GM08714 (cell line): ENCODE measurements around the gene ANKRD30BL.
"Not testable (repeated sequence)": the region's sequence is repeated elsewhere in the genome, so short reads cannot be mapped to it uniquely, and the experiment has no call there.

Experiments used
- H3K4me3 ChIP-seq: fragments of 200-500 bp; sonication (Bioruptor generic); 2 replicates; pipeline ENCODE4 v1.5.1; 2014; ENCODE audit warnings: mild to moderate bottlenecking, low read length, inconsistent platforms

The ANKRD30BL gene, protein sequence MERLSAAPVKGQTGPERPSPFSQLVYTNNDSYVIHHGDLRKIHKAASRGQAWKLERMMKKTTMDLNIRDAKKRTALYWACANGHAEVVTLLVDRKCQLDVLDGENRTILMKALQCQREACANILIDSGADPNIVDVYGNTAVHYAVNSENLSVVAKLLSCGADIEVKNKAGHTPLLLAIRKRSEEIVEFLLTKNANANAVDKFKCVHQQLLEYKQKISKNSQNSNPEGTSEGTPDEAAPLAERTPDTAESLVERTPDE

DNA sequence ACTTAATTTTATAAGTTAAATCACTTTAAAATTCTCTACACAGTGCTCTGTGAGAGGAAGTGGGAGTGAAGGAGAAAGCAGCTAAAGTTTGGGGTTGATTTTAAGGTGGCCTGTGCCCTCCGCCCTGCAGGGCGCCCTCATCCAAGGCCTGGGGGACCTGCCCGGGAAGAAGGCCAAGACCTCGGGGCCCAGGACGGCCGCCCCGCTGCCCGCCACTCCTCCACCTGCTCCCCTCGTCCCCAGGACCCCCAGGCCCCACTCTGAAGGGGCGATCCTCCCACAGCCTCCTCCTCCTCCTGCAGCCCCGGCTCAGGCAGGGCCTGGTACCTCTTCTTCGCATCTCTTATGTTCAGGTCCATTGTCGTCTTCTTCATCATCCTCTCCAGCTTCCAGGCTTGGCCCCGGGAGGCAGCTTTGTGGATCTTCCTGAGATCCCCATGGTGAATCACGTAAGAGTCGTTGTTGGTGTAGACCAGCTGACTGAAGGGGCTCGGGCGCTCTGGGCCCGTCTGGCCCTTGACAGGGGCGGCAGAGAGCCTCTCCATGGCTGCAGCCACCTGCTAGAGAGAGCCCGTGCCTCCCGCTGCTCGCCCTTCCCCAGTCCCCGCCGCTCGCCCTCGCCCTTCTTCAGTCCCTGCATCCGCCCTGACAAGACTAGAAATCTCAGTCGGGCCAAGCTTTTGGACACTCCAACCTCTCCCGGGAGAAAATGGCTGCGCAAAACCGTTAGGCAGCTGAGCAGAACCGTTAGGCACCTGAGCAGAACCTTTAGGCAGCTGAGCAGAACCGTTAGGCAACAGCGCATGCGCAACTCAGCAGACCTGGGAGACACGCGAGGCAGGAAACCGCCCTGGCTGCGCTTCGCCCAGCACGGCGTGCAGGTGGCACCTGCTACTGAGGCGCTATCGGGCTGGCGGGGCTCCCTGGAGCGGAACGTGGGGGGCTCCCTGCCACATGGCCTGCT, at the start of gene ANKRD30BL:
Gene ANKRD30BL, minus strand, starts transcription at position 792 of the 964 bp plus-strand sequence. Its CDS starts 247 bp downstream, at position 545.
- H3K4me3 ChIP-seq = peak within 1 kb of the TSS; percentile 47; the same call in 1 of the 2 replicates

DNA sequence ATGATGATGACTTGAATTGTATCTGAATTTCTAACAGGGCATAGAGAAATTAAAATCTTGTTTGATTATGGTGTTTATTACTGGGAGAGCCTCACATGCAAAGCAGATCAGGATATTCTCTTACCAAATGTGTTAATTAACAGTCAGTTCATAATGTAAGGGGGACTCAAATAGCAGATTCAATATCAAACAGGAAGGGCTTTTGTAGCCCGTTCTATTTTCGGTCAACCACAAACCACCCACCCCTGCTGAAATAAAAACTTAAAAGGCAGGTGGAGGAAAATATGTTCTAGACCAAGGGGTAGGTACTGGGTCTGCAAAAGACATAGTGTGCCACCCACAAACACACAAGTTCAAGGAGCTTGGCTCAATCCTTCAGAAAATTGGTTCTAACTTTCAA, 41.1 kb upstream of the ANKRD30BL start:
- H3K4me3 ChIP-seq = not testable (repeated sequence)

DNA sequence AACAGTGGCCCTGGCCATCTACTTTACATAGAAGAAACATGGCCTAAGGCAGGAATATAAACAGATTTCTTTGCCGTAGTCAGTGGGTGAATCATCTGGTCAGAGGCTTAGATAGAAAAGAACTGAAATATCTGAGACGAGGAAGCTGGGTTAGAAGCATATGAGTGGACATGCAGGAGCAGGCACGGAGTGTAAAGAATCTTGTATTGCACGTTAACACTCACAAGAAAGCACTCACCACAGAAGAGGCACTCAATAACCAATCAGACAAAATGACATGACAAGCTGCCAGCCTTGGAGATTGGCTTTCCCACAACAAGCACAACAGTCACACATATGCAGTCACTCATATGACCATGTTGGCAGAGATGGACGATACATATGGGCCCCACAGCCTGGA, 31.1 kb upstream of the ANKRD30BL start:
- H3K4me3 ChIP-seq = not testable (repeated sequence)

DNA sequence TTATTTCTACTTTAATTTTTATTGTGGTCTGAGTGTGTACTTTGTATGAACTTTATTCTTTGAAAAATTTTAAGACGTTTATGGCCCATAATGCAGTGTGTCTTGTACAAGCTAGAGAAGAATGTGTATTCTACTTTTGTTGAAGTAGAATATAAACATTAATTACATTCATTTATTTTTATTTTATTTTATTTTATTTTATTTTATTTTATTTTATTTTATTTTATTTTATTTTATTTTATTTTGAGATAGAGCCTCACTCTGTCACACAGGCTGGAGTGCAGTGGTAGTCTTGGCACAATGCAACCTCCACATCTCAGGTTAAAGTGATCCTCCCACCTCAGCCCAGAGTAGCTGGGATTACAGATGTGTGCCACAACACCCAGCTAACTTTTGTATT, 5.3 kb upstream of the ANKRD30BL start:
- not testable (repeated sequence) for H3K4me3 ChIP-seq

DNA sequence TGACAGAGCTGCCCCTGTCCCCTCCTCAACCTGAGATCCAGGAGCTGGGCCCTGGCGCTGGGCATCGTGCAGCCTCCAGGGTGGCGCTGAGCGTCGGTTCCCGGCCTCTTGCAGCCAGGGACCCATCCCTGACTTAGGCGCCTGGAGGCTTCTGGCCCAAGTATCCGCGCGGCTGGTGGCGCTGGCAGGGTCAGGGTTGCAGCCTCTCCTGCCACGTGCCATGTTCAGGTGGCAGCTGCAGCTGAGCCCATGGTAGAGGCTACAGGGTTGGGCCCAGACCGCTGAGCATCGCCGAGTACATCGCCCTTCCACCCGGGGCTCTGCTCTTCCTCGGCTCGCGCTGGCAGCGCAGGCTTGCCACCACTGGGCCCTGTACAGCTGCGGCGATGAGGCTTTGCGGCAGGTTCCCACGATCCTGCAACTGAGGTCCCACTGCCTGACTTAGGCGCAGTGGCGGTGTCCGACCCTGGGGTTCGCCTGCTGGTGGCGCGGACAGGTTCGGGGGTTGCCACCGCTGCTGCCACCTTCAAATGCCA, 441 bp upstream of the ANKRD30BL start:
- not testable (repeated sequence) for H3K4me3 ChIP-seq

DNA sequence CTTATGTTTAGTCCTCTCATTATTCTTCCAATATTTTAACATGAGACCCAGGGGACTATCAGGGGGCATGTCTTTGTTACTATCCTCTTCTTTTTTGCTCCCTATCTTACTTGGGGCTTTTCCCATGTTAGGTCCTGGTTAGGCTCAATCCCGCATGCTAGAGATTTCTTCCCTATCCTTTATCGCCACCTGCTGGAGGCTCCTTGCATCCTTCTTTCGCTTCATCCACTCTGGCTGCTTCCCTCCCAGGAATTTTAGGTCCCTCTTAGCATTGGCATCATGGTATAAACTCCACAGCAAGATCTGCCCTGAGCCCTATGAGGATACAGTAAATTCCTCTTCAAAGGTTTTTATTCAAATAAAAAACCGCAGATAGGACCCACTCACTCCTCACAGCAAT, 15.0 kb downstream of the ANKRD30BL start:
- not testable (repeated sequence) for H3K4me3 ChIP-seq
